H1 (cell line): ENCODE data around the gene NAGA. TPM values are rescaled to one million over a fixed set of nuclear protein-coding genes. Genes with fewer than 3 reads are reported as not detected.
A peak's percentile ranks its signal among the peaks of the same experiment; 100 is the strongest.

Source experiments
- CHD7 ChIP-seq: fragments of 300-600 bp; sonication (generic); IDR thresholded peaks from 2 replicates; pipeline ENCODE4 v1.7.1; 2012; ENCODE audit warnings: low read length, moderate library complexity, mild to moderate bottlenecking, inconsistent platforms; ENCODE audit not compliant: insufficient replicate concordance
- NANOG ChIP-seq: IDR thresholded peaks from 2 replicates; pipeline ENCODE4 v1.6.1; 2011; ENCODE audit warnings: low read length, low read depth, mild to moderate bottlenecking, inconsistent platforms; ENCODE audit not compliant: insufficient read depth, poor library complexity, severe bottlenecking
- RBBP5 ChIP-seq: IDR thresholded peaks from 2 replicates; pipeline ENCODE4 v1.7.1; 2012; ENCODE audit warnings: low read depth, mild to moderate bottlenecking, inconsistent platforms, low read length, moderate library complexity, borderline replicate concordance
- polyA plus RNA-seq, 7 experiments: library from polyadenylated mRNA; depleted of rRNA in 3 of 7; stranded (reverse) in 5 of 7; unstranded in 2 of 7; fragments of >200 nt in 5 of 7; fragments of 200-250 nt in 2 of 7; gene quantifications; 1 replicate in 5 of 7; 2 replicates in 1 of 7; 4 replicates in 1 of 7; pipeline versions ENCODE4 v1.2.1 to v1.2.3, GENCODE V29; 2011 to 2013; ENCODE audit warnings: missing spikeins in 2 of 7, mixed read lengths in 2 of 7
- total RNA-seq: library from RNA; stranded (reverse); fragmentation: NEBNext Ultra II Directional; extraction: Animal tissue kit (Norgen Biotek cat#: 25700); gene quantifications from 2 replicates; pipeline ENCODE4 v1.2.1, GENCODE V29; 2021
- TF ChIP-seq, protein P1 (sequence below): IDR thresholded peaks from 2 replicates; pipeline ENCODE4 v1.6.1; 2011; ENCODE audit warnings: low read length, improper control_type of control experiment
- TF ChIP-seq, protein P2 (sequence below), 3 experiments: IDR thresholded peaks; 1 replicate in 2 of 3; 2 replicates in 1 of 3; pipeline versions ENCODE4 v1.5.1 to v1.6.1; 2011; ENCODE audit warnings: low read length in 3 of 3, mild to moderate bottlenecking in 3 of 3, inconsistent platforms in 2 of 3, low read depth in 1 of 3, moderate library complexity in 1 of 3; ENCODE audit not compliant: insufficient read depth in 1 of 3; ENCODE audit errors: control extremely low read depth in 1 of 3

Gene NAGA
- total and polyA plus RNA-seq, 2 of the 8 experiments (the other 6 are each of a cell fraction or from before 2014, with no cell fraction given) = 14.8 to 30.7 TPM

DNA sequence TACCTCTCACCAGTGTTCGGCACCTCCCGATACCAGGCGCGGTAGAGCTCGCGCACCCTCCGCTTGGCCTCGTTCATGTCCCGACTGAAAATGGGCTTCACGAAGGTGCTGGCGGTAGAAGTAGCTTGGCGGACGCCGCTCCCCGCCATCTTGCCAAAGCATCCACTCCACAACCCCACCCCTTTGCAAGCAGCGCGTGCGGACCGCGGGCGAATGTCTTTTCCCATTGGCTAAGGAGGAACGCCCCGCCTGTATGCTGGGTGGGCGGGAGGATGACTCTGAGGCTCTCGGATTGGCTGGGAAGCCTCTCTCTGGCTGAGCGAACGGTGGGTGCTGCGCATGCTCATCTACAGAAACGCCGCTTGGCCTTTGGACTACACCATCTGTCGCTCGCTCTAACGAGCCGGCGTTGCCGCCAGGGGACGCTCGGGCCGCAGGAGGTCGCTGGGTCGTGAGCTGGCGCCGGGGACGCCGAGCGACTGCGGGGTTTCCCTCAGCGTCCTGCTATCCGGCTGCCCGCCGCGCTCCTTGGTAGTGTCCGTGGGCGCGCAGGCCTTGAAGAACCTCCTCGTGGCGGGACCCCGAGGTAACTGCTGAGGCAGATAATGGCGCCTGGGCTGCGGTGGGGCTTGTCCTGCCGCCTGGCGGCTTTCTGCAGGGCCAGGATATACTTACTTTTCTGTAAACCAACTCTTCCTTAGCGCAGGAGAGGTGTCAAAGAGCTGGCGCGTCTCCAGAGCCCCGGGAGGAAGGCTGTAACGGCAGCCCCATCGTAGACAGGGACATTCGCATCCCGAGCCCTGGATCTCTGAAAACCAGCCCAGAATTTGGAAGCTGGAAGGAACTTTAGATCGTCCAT is 20.2 kb upstream of the NAGA start, which contains the start of gene NDUFA6 (continued):
- no peak for TF ChIP-seq CHD7
- TF ChIP-seq, protein P1, sequence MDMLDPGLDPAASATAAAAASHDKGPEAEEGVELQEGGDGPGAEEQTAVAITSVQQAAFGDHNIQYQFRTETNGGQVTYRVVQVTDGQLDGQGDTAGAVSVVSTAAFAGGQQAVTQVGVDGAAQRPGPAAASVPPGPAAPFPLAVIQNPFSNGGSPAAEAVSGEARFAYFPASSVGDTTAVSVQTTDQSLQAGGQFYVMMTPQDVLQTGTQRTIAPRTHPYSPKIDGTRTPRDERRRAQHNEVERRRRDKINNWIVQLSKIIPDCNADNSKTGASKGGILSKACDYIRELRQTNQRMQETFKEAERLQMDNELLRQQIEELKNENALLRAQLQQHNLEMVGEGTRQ = no peak
- peak; percentile 10 for TF ChIP-seq NANOG
- TF ChIP-seq, protein P2, sequence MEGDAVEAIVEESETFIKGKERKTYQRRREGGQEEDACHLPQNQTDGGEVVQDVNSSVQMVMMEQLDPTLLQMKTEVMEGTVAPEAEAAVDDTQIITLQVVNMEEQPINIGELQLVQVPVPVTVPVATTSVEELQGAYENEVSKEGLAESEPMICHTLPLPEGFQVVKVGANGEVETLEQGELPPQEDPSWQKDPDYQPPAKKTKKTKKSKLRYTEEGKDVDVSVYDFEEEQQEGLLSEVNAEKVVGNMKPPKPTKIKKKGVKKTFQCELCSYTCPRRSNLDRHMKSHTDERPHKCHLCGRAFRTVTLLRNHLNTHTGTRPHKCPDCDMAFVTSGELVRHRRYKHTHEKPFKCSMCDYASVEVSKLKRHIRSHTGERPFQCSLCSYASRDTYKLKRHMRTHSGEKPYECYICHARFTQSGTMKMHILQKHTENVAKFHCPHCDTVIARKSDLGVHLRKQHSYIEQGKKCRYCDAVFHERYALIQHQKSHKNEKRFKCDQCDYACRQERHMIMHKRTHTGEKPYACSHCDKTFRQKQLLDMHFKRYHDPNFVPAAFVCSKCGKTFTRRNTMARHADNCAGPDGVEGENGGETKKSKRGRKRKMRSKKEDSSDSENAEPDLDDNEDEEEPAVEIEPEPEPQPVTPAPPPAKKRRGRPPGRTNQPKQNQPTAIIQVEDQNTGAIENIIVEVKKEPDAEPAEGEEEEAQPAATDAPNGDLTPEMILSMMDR (IDR thresholded peaks at IDR 0.05; ENCODE audit: control extremely low read depth in 1 of 3, insufficient read depth in 1 of 3, low read depth in 1 of 3, low read length in 3 of 3) = peak; percentile 84 to 92 (median 86)
- TF ChIP-seq RBBP5 = peak; percentile 84
